ENCODE data around the gene GTF3C2.

The GTF3C2 gene, protein sequence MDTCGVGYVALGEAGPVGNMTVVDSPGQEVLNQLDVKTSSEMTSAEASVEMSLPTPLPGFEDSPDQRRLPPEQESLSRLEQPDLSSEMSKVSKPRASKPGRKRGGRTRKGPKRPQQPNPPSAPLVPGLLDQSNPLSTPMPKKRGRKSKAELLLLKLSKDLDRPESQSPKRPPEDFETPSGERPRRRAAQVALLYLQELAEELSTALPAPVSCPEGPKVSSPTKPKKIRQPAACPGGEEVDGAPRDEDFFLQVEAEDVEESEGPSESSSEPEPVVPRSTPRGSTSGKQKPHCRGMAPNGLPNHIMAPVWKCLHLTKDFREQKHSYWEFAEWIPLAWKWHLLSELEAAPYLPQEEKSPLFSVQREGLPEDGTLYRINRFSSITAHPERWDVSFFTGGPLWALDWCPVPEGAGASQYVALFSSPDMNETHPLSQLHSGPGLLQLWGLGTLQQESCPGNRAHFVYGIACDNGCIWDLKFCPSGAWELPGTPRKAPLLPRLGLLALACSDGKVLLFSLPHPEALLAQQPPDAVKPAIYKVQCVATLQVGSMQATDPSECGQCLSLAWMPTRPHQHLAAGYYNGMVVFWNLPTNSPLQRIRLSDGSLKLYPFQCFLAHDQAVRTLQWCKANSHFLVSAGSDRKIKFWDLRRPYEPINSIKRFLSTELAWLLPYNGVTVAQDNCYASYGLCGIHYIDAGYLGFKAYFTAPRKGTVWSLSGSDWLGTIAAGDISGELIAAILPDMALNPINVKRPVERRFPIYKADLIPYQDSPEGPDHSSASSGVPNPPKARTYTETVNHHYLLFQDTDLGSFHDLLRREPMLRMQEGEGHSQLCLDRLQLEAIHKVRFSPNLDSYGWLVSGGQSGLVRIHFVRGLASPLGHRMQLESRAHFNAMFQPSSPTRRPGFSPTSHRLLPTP

DNA sequence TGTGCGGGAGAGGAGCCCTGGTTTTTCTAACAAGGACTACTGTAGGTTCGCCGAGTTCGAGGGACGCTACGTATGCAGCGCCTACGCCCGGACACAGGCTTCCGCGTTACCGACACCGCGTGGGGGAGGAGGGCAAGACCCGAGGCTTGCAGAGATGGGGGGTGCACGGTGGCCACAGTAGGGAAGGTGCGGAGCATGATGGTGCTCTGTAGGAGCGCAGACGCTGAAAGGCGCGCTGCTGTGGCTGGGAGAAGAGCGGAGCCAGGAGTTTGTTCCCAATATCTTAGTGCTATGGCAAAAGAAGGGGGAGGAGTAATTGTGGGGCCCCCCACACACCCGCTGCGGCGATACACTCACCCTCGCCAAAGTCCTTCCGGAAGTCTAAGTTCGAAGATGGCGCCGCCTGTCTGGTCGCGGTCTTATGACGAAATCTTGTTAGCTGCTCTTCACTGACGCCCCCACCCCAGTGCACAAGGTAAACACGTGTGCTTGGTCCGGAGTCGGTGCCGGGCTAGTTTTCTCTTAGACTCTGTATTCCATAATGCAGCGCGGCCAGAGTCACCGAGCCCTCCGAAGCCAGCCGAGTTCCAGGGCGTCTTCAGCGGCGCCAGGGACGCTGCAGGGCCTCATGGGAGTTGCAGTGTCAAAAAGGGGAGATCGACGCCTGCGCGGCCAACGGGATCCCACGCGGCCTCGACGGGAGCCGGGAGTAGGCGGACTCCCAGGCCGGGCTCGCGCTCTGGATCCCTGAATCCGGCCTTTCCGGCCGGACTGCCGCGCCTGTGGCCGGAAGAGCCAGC is at the start of gene GTF3C2:
TSS of gene GTF3C2 (minus strand) at position 383 of the 800 bp plus-strand sequence. CDS start 13,210 bp downstream, outside the sequence.
- DNase-seq (ENCODE audit: low spot score), result peak; percentile 91

GRCh38 chr2:27400348-27401135 is 44.0 kb upstream of the GTF3C2 start:
- DNase-seq (ENCODE audit: low spot score), result no peak

GRCh38 chr2:27398962-27399361 is 42.4 kb upstream of the GTF3C2 start:
- no peak for DNase-seq (ENCODE audit: low spot score)

GRCh38 chr2:27393225-27393624 is 36.7 kb upstream of the GTF3C2 start:
- DNase-seq (ENCODE audit: low spot score), result no peak

DNA sequence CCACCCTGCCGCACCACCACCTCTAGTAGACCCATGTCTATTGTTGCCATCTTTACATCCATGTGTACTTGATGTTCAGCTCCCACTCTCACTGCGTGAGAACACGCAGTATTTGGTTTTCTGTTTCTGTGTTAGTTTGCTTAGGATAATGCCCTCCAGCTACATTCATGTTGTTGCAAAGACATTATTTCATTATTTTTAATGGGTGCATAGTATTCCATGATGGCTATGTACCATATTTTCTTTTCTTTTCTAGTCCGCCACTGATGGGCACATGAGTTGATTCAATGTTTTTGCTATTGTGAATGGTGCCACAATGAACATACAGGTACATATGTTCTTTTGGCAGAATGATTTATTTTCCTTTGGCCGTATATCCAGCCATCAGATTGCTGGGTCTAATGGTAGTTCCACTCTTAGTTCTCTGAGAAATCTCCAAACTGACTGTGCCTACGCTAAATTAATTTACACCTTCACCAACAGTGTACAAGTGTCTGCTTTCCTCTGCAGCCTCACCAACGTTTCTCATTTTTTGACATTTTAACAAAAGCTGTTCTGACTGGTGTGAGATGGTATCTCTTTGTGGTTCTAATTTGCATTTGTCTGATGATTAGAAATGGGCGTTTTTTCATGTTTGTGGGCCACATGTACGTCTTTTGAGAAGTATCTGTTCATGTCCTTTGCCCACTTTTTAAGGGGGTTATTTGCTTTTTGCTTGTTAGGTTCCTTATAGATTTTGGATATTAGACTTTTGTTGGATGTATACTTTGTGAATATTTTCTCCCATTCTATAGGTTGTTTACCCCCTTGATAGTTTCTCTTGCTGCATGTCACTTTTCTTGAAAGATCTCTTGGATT is 34.5 kb upstream of the GTF3C2 start:
- no peak for DNase-seq (ENCODE audit: low spot score)

DNA sequence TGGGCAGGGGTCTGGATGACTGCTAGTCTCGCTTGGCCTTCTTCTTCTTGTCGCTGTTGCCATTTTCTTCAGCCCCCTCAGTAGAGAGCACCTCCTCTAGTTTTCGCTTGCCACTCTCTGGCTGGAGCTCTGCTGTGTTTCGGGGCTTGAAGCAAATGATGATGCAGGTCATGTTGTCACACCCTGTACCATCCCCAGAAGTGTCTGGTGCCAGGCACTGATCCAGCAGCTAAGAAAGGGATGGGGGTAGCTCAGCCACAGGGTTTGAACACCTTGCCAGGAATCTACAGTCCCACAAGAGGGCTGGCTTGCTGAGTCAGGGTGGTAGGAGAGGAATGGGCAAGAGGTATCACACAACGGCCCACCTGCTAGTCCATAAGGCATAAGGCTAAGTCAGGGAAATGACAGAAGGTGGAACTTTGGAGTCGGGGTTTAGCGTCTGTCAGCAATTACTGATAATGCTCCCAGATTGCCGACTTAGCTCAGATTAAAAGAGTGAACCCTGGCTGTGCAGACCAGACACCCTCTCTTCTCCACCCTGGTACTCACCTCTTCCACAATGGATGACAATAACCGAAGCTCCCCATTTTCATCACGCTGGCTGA is 25.1 kb upstream of the GTF3C2 start:
- DNase-seq (ENCODE audit: low spot score), result peak; percentile 69

GRCh38 chr2:27380626-27381545 is 24.3 kb upstream of the GTF3C2 start, which contains the start of gene ZNF513:
TSS of gene ZNF513 (minus strand) at chr2:27380734. CDS start at chr2:27380526, 208 bp downstream.
- peak; percentile 92 for DNase-seq (ENCODE audit: low spot score)

- DNase-seq (ENCODE audit: low spot score), result no peak
Measured at GRCh38 chr2:27379836-27380625, 23.5 kb upstream of the GTF3C2 start.

GRCh38 chr2:27379383-27379835 is 22.8 kb upstream of the GTF3C2 start:
- DNase-seq (ENCODE audit: low spot score), result no peak

GRCh38 chr2:27378809-27379290 is 22.3 kb upstream of the GTF3C2 start:
- DNase-seq (ENCODE audit: low spot score), result no peak

DNA sequence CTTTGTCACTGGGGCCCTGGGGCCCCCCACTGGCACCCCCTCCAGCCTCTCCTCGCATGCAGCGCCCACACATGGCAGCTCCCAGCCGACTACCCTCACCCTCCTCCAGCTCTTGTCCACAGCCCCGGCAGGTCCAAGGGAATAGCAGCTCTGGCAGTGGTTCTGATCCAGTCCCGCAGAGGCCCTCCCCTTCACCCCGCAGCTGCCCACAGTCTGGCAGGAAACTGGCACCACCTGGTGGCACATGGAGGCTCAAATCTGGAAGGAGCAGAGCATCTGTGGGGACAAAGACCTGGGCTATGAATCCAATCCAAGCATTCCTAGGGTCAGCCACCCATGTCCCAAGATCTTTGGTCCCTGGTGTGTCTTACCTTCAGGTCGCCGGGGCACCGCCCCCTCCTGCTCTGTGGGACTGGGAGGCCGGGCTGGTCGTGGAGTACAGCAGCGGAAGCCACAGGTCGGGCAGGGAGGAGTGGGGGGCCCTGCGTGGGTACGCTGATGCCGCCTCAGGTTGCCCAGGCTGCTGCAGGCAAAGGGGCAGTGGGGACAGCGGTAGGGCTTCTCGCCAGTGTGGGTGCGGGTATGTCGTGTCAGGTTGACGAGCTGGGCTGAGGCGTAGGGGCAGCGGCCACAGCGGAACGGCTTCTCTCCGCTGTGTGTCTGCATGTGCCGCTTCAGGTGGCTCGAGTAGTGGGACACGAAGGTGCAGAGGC is 21.7 kb upstream of the GTF3C2 start:
- DNase-seq (ENCODE audit: low spot score), result peak; percentile 46

DNA sequence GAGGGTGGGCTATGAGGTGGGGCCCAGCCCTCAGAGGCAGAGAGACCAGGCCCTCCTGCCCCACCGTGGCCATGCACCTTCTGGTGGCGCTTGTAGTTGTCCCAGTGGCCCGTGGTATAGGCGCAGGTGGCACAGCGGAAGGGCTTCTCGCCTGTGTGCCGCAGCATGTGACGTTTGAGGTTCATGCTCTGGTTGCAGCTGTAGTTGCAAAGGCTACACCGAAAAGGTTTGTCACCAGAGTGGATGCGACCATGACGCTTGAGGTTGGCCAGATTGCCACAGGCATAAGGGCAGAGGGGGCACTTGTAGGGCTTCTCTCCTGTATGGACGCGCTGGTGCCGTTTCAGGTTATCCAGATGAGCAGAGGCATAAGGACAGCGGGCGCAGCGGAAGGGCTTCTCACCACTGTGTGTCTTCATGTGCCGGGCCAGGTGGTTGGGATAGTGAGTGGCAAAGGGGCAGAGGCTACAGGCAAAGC is 21.1 kb upstream of the GTF3C2 start:
- DNase-seq (ENCODE audit: low spot score), result no peak

DNA sequence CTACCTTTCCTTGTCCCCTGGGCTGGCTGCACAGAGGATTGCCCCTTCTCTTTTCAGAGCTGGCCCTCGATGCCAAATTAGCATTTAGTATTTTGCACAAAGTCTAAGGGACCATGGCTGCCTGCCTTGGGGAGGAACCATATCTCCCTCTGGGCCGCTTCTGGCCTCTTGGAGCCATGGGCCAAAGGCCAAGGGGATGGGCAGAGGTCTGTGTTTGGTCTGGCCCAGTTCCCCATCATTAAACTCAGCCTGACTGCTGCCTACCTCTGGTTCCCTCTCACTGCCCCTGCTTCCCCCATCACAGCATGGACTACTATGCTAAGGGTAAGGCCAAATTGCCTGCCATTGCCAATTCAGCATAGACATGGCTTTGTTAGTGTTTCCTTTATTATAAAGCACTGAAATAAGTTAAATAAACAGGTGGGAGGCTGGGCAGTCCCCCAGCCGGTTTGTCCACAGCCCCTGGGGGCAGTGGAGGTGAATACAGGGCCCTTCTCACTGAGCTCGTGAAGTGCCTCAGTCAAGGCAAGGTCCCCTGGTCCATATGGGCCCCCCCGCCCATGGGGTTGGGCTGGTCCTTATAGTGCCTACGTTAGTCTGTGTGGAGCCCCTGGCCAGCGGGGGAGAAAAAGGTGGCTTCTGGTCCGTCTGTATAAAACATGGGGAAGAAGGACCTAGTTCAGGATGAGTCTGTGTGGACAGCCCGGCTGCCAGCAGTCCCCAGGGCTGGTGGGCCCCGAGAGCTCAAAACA is 20.5 kb upstream of the GTF3C2 start:
- no peak for DNase-seq (ENCODE audit: low spot score)

DNA sequence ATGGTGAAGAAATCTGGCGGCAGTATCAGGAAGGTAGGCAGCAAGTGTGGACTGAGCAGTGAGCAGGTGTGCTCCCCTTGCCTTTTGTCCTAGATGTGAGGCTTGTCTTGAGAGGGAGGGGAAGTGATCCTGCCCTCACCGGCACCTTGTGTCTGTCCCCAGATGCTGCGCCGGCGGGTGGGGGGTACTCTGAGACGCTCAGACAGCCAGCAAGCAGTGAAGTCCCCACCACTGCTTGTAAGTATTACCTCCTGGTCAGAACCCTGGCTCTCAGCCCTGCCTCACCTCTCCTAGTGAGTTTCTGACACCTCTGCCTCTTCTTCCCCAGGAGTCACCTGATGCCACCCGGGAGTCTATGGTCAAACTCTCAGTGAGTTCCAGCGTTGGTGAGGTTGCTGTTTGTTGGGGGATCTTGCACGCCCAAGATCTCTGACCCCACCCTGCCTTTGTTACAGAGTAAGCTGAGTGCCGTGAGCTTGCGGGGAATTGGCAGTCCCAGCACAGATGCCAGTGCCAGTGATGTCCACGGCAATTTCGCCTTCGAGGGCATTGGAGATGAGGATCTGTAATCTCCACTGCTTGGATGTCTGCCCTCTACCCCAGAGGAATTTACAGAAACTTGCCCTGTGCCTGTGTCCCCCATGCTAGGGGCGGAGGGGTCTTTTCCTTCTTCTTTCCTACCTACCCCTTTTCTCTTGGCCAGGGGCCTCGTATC is 19.7 kb upstream of the GTF3C2 start:
- DNase-seq (ENCODE audit: low spot score), result no peak

DNA sequence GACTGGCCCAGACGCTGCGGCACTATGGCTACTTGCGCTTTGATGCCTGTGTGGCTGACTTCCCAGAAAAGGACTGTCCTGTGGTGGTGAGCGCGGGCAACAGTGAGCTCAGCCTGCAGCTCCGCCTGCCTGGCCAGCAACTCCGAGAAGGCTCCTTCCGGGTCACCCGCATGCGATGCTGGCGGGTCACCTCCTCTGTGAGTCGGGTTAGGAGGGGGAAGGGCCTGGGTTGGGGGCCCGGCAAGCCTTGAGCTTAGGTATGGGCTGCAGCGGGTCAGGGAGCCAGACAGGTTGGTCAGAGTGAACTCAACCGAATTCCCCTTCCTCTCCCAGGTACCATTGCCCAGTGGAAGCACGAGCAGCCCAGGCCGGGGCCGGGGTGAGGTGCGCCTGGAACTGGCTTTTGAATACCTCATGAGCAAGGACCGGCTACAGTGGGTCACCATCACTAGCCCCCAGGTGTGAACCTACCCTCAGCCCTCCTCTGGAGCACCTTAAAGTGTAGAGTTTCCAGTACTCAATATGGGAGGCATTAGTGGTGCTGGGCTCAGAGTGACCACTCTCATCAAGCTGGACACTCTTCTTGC is 19.0 kb upstream of the GTF3C2 start:
- DNase-seq (ENCODE audit: low spot score), result no peak

All from D341Med (cell line).